HepG2 (cell line): ENCODE data around the gene KCNQ1OT1. TPM values are rescaled to one million over a fixed set of nuclear protein-coding genes. Genes with fewer than 3 reads are reported as not detected.
A peak's percentile ranks its signal among the peaks of the same experiment; 100 is the strongest.

Source experiments
- DNMT3B ChIP-seq: conservative IDR thresholded peaks from 2 replicates; pipeline ENCODE4 v1.6.1; 2016; ENCODE audit warnings: missing biosample characterization, control low read depth
- GPN1 ChIP-seq: sonication (generic); formaldehyde crosslinking; IDR thresholded peaks from 2 replicates; pipeline ENCODE4 v1.5.1; 2020; ENCODE audit warnings: missing genetic modification reagents, borderline replicate concordance
- HNRNPL ChIP-seq: fragments of 200-400 bp; formaldehyde crosslinking; IDR thresholded peaks from 2 replicates; pipeline ENCODE4 v1.6.1; 2017; ENCODE audit warnings: mild to moderate bottlenecking, low read depth, low read length
- MAZ ChIP-seq, 2 experiments: sonication (generic) in 1 of 2; formaldehyde crosslinking in 1 of 2; IDR thresholded peaks; 2 replicates each; pipeline versions ENCODE4 v1.5.0 to v1.6.1; 2012 to 2020; ENCODE audit warnings: low read depth in 2 of 2, mild to moderate bottlenecking in 2 of 2, borderline replicate concordance in 1 of 2, improper control_type of control experiment in 1 of 2, low read length in 1 of 2, missing genetic modification reagents in 1 of 2, moderate library complexity in 1 of 2
- PAF1 ChIP-seq: IDR thresholded peaks from 2 replicates; pipeline ENCODE4 v1.6.1; 2016; ENCODE audit warnings: missing genetic modification reagents, missing compliant biosample characterization
- PATZ1 ChIP-seq: sonication (generic); formaldehyde crosslinking; IDR thresholded peaks from 2 replicates; pipeline ENCODE4 v1.4.0; 2020; ENCODE audit warnings: missing genetic modification reagents
- PHF20 ChIP-seq: sonication (generic); formaldehyde crosslinking; IDR thresholded peaks from 2 replicates; pipeline ENCODE4 v1.5.0; 2020; ENCODE audit warnings: mild to moderate bottlenecking, missing genetic modification reagents
- RAD21 ChIP-seq: fragments of 450-650 bp; formaldehyde crosslinking; IDR thresholded peaks from 2 replicates; pipeline ENCODE4 v1.5.0; 2020; ENCODE audit warnings: mild to moderate bottlenecking
- U2AF2 ChIP-seq: fragments of 200-400 bp; formaldehyde crosslinking; IDR thresholded peaks from 2 replicates; pipeline ENCODE4 v1.6.1; 2017; ENCODE audit warnings: low read depth, mild to moderate bottlenecking, low read length
- UBTF ChIP-seq: sonication (generic); formaldehyde crosslinking; IDR thresholded peaks from 2 replicates; pipeline ENCODE4 v1.4.0; 2020; ENCODE audit warnings: mild to moderate bottlenecking, missing genetic modification reagents
- ZNF547 ChIP-seq: sonication (generic); formaldehyde crosslinking; IDR thresholded peaks from 2 replicates; pipeline ENCODE4 v1.5.1; 2020; ENCODE audit warnings: mild to moderate bottlenecking, missing genetic modification reagents
- ZNF549 ChIP-seq: sonication (generic); formaldehyde crosslinking; IDR thresholded peaks from 2 replicates; pipeline ENCODE4 v1.5.0; 2020; ENCODE audit warnings: missing genetic modification reagents
- ZNF710 ChIP-seq: sonication (generic); formaldehyde crosslinking; IDR thresholded peaks from 2 replicates; pipeline ENCODE4 v1.5.0; 2020; ENCODE audit warnings: mild to moderate bottlenecking, missing genetic modification reagents, borderline replicate concordance
- polyA plus RNA-seq, 8 experiments: library from polyadenylated mRNA; depleted of rRNA in 3 of 8; stranded (reverse) in 7 of 8; unstranded in 1 of 8; fragments of >200 nt; fragmentation: Illumina TruSeq in 4 of 8; extraction: Trizol in 4 of 8; gene quantifications; 2 replicates each; pipeline versions ENCODE4 v1.2.1 to v1.2.3, GENCODE V29; 2011 to 2016; ENCODE audit warnings: low read depth in 4 of 8, missing spikeins in 1 of 8, mixed read lengths in 1 of 8; ENCODE audit not compliant: insufficient read depth in 1 of 8
- total RNA-seq, 5 experiments: library from RNA; depleted of rRNA; stranded (reverse); fragments of >200 nt; fragmentation: Illumina TruSeq; extraction: Trizol; gene quantifications; 2 replicates each; pipeline ENCODE4 v1.2.3, GENCODE V29; 2016; ENCODE audit warnings: low read depth in 1 of 5
- TF ChIP-seq, protein P1 (sequence below): fragments of 450-650 bp; IDR thresholded peaks from 2 replicates; pipeline ENCODE4 v1.6.1; 2016
- TF ChIP-seq, protein P2 (sequence below): sonication (generic); formaldehyde crosslinking; IDR thresholded peaks from 2 replicates; pipeline ENCODE4 v1.4.0; 2020; ENCODE audit warnings: mild to moderate bottlenecking, low read depth, missing genetic modification reagents
- TF ChIP-seq, protein P3 (sequence below), 2 experiments: sonication (generic) in 1 of 2; formaldehyde crosslinking in 1 of 2; IDR thresholded peaks; 2 replicates each; pipeline versions ENCODE4 v1.4.0 to v1.6.1; 2018 to 2020; ENCODE audit warnings: missing genetic modification reagents in 2 of 2, borderline replicate concordance in 1 of 2, low read depth in 1 of 2, mild to moderate bottlenecking in 1 of 2, missing biosample characterization in 1 of 2

KCNQ1OT1 gene
- total and polyA plus RNA-seq, 2 of the 13 experiments (the other 11 are each of a cell fraction or from before 2014, with no cell fraction given): 1.3 to 18.9 TPM

GRCh38 chr11:2567026-2567671 is 132.6 kb downstream of the KCNQ1OT1 start (continued):
- TF ChIP-seq HNRNPL (peak; percentile 82), GPN1 (CRISPR knock-in tag) (no peak), ZNF547 (no peak), U2AF2 (no peak), ZNF549 (CRISPR knock-in tag) (no peak), ZNF710 (CRISPR knock-in tag) (no peak), DNMT3B (CRISPR knock-in tag) (no peak), MAZ (IDR thresholded peaks at IDR 0.05; ENCODE audit: borderline replicate concordance, low read depth, low read length) (no peak), MAZ (CRISPR knock-in tag; IDR thresholded peaks at IDR 0.05; ENCODE audit: low read depth) (no peak), RAD21 (CRISPR knock-in tag) (no peak), PAF1 (CRISPR knock-in tag) (no peak), PHF20 (CRISPR knock-in tag) (no peak), PATZ1 (CRISPR knock-in tag) (peak; percentile 60; the same call in 1 of the 2 replicates), UBTF (CRISPR knock-in tag) (peak; percentile 57)
- TF ChIP-seq, protein P1, sequence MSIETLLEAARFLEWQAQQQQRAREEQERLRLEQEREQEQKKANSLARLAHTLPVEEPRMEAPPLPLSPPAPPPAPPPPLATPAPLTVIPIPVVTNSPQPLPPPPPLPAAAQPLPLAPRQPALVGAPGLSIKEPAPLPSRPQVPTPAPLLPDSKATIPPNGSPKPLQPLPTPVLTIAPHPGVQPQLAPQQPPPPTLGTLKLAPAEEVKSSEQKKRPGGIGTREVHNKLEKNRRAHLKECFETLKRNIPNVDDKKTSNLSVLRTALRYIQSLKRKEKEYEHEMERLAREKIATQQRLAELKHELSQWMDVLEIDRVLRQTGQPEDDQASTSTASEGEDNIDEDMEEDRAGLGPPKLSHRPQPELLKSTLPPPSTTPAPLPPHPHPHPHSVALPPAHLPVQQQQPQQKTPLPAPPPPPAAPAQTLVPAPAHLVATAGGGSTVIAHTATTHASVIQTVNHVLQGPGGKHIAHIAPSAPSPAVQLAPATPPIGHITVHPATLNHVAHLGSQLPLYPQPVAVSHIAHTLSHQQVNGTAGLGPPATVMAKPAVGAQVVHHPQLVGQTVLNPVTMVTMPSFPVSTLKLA: no peak
- TF ChIP-seq, protein P2, sequence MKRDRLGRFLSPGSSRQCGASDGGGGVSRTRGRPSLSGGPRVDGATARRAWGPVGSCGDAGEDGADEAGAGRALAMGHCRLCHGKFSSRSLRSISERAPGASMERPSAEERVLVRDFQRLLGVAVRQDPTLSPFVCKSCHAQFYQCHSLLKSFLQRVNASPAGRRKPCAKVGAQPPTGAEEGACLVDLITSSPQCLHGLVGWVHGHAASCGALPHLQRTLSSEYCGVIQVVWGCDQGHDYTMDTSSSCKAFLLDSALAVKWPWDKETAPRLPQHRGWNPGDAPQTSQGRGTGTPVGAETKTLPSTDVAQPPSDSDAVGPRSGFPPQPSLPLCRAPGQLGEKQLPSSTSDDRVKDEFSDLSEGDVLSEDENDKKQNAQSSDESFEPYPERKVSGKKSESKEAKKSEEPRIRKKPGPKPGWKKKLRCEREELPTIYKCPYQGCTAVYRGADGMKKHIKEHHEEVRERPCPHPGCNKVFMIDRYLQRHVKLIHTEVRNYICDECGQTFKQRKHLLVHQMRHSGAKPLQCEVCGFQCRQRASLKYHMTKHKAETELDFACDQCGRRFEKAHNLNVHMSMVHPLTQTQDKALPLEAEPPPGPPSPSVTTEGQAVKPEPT (CRISPR knock-in tag): no peak
- TF ChIP-seq, protein P3, sequence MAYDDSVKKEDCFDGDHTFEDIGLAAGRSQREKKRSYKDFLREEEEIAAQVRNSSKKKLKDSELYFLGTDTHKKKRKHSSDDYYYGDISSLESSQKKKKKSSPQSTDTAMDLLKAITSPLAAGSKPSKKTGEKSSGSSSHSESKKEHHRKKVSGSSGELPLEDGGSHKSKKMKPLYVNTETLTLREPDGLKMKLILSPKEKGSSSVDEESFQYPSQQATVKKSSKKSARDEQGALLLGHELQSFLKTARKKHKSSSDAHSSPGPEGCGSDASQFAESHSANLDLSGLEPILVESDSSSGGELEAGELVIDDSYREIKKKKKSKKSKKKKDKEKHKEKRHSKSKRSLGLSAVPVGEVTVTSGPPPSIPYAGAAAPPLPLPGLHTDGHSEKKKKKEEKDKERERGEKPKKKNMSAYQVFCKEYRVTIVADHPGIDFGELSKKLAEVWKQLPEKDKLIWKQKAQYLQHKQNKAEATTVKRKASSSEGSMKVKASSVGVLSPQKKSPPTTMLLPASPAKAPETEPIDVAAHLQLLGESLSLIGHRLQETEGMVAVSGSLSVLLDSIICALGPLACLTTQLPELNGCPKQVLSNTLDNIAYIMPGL (CRISPR knock-in tag; IDR thresholded peaks at IDR 0.05; ENCODE audit: borderline replicate concordance in 1 of 2, low read depth in 1 of 2): no peak
